DOHH2 (cell line): ENCODE data around the gene FBLN7.
A peak's percentile ranks its signal among the peaks of the same experiment; 100 is the strongest.

Experiments used
- H3F3A ChIP-seq: fragments of 200-600 bp; sonication (generic), shearing (Covaris generic); 2 replicates; pipeline ENCODE4 v1.6.0; 2016; ENCODE audit warnings: antibody characterized with exemption, mild to moderate bottlenecking; ENCODE audit not compliant: control insufficient read depth, insufficient read depth
- H3K27ac ChIP-seq: fragments of 200-600 bp; sonication (generic); 2 replicates; pipeline ENCODE4 v1.5.1; 2014; ENCODE audit warnings: low read depth, mild to moderate bottlenecking, low read length, moderate library complexity
- H3K27me3 ChIP-seq: fragments of 200-600 bp; sonication (generic); 2 replicates; pipeline ENCODE4 v1.6.1; 2014; ENCODE audit warnings: mild to moderate bottlenecking, low read length, mixed read lengths; ENCODE audit not compliant: control insufficient read depth
- H3K36me3 ChIP-seq: fragments of 200-600 bp; sonication (generic); 2 replicates; pipeline ENCODE4 v1.6.1; 2014; ENCODE audit warnings: mild to moderate bottlenecking, low read length, moderate library complexity, mixed read lengths; ENCODE audit not compliant: control insufficient read depth
- H3K4me1 ChIP-seq: fragments of 200-600 bp; sonication (generic); 2 replicates; pipeline ENCODE4 v1.6.1; 2014; ENCODE audit warnings: mild to moderate bottlenecking, low read length, mixed read lengths; ENCODE audit not compliant: control insufficient read depth
- H3K4me2 ChIP-seq: fragments of 200-600 bp; sonication (generic); 2 replicates; pipeline ENCODE4 v1.6.0; 2014; ENCODE audit warnings: mild to moderate bottlenecking, low read length, moderate library complexity
- H3K4me3 ChIP-seq: fragments of 200-600 bp; sonication (generic); 2 replicates; pipeline ENCODE4 v1.5.1; 2014; ENCODE audit warnings: mild to moderate bottlenecking, low read length, mixed read lengths
- H3K79me2 ChIP-seq: fragments of 200-600 bp; sonication (generic); 2 replicates; pipeline ENCODE4 v1.6.1; 2014; ENCODE audit warnings: mild to moderate bottlenecking, low read length, mixed read lengths; ENCODE audit not compliant: control insufficient read depth
- H3K9me2 ChIP-seq: fragments of 200-600 bp; sonication (generic); replicated peaks from 2 replicates; pipeline ENCODE4 v1.6.1; 2014; ENCODE audit warnings: mild to moderate bottlenecking, low read length, mixed read lengths; ENCODE audit not compliant: control insufficient read depth
- H3K9me3 ChIP-seq: fragments of 200-600 bp; sonication (generic); 2 replicates; pipeline ENCODE4 v1.6.1; 2014; ENCODE audit warnings: antibody characterized with exemption, low read length, mixed read lengths; ENCODE audit not compliant: control insufficient read depth, insufficient read depth
- H4K20me1 ChIP-seq: fragments of 200-600 bp; sonication (generic); 2 replicates; pipeline ENCODE4 v1.6.0; 2014; ENCODE audit warnings: low read depth, mild to moderate bottlenecking, antibody characterized with exemption, low read length, moderate library complexity; ENCODE audit not compliant: control insufficient read depth, insufficient read depth
- EZH2phosphoT487 ChIP-seq: fragments of 200-600 bp; sonication (generic); IDR thresholded peaks from 2 replicates; pipeline ENCODE4 v1.6.1; 2017; ENCODE audit warnings: borderline replicate concordance, mild to moderate bottlenecking, antibody characterized with exemption, low read length, moderate library complexity, mixed read lengths
- TF ChIP-seq, protein P1 (sequence below): fragments of 200-600 bp; sonication (generic); IDR thresholded peaks from one replicate; pipeline ENCODE4 v1.5.1; 2014; ENCODE audit warnings: antibody characterized with exemption, mild to moderate bottlenecking, low read depth, low read length; ENCODE audit not compliant: poor library complexity, severe bottlenecking

Gene FBLN7

GRCh38 chr2:112187046-112187715 is 49.0 kb downstream of the FBLN7 start:
- H3K9me2 ChIP-seq: no peaks in the 10 kb centered on the region
- no peaks in the 10 kb centered on the region for H3K27me3 ChIP-seq
- peak overlapping the region; percentile 34 for H3K4me3 ChIP-seq
- no peaks in the 10 kb centered on the region for H3F3A ChIP-seq
- no peaks in the 10 kb centered on the region for H3K36me3 ChIP-seq
- H4K20me1 ChIP-seq: no peaks in the 10 kb centered on the region
- H3K4me2 ChIP-seq: peak overlapping the region; percentile 52
- TF ChIP-seq, protein P1, sequence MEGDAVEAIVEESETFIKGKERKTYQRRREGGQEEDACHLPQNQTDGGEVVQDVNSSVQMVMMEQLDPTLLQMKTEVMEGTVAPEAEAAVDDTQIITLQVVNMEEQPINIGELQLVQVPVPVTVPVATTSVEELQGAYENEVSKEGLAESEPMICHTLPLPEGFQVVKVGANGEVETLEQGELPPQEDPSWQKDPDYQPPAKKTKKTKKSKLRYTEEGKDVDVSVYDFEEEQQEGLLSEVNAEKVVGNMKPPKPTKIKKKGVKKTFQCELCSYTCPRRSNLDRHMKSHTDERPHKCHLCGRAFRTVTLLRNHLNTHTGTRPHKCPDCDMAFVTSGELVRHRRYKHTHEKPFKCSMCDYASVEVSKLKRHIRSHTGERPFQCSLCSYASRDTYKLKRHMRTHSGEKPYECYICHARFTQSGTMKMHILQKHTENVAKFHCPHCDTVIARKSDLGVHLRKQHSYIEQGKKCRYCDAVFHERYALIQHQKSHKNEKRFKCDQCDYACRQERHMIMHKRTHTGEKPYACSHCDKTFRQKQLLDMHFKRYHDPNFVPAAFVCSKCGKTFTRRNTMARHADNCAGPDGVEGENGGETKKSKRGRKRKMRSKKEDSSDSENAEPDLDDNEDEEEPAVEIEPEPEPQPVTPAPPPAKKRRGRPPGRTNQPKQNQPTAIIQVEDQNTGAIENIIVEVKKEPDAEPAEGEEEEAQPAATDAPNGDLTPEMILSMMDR: no peak
- no peak for TF ChIP-seq EZH2phosphoT487
- no peaks in the 10 kb centered on the region for H3K9me3 ChIP-seq
- peak overlapping the region; percentile 45 for H3K27ac ChIP-seq
- H3K4me1 ChIP-seq: peaks cover 19% of the 10 kb centered on the region
- no peaks in the 10 kb centered on the region for H3K79me2 ChIP-seq

GRCh38 chr2:112187805-112188596 is 49.8 kb downstream of the FBLN7 start:
- TF ChIP-seq, protein P1: no peak
- TF ChIP-seq EZH2phosphoT487: no peak
- H3K79me2 ChIP-seq: no peaks in the 10 kb centered on the region
- H3F3A ChIP-seq: no peaks in the 10 kb centered on the region
- peak overlapping the region; percentile 34 for H3K4me3 ChIP-seq
- H3K36me3 ChIP-seq: no peaks in the 10 kb centered on the region
- H3K4me1 ChIP-seq: peaks cover 19% of the 10 kb centered on the region
- no peaks in the 10 kb centered on the region for H4K20me1 ChIP-seq
- no peaks in the 10 kb centered on the region for H3K27me3 ChIP-seq
- peak overlapping the region; percentile 45 for H3K27ac ChIP-seq
- no peaks in the 10 kb centered on the region for H3K9me3 ChIP-seq
- H3K9me2 ChIP-seq: no peaks in the 10 kb centered on the region
- peak overlapping the region; percentile 52 for H3K4me2 ChIP-seq

DNA sequence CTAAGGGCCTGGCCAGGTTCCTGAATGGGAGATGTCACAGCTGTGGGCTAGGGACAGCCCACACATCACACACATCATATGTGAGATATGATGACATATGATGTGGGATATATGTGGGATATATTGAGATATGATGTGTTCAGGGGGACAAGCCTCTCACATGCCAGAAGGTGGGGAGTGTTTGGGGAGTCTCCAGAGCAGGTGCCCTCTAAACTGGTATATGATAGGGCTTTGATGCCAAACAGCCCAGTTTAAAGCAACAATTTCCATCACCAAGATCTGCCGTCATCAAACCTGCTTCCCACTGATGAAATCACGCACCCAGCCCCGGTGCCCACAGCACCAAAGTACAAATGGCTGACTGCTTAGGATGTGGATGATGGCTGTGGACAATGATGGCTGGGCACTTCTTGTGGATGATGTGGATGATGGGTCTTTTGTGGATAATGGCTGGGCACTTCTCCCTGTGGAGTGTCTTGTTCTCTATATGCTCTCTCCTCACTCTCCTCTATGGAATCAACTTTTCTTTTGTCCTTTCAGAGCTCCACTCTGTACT is 50.9 kb downstream of the FBLN7 start:
- TF ChIP-seq EZH2phosphoT487: no peak
- TF ChIP-seq, protein P1: no peak
- Histone ChIP-seq H3K4me2 (no peak overlapping the region), H3K9me2 (no peaks in the 10 kb centered on the region), H3K36me3 (no peaks in the 10 kb centered on the region), H3K27me3 (no peaks in the 10 kb centered on the region), H4K20me1 (no peaks in the 10 kb centered on the region), H3K79me2 (no peaks in the 10 kb centered on the region), H3K9me3 (no peaks in the 10 kb centered on the region), H3K27ac (no peak overlapping the region), H3K4me1 (peaks cover 19% of the 10 kb centered on the region), H3F3A (no peaks in the 10 kb centered on the region), H3K4me3 (no peak overlapping the region)
